ENCODE results near the gene HOXB3. TPM values are rescaled to one million over a fixed set of nuclear protein-coding genes. Genes with fewer than 3 reads are reported as not detected.
A peak's percentile ranks its signal among the peaks of the same experiment; 100 is the strongest.

The HOXB3 gene
- polyA plus RNA-seq, 1 experiment: 33.0 TPM

DNA sequence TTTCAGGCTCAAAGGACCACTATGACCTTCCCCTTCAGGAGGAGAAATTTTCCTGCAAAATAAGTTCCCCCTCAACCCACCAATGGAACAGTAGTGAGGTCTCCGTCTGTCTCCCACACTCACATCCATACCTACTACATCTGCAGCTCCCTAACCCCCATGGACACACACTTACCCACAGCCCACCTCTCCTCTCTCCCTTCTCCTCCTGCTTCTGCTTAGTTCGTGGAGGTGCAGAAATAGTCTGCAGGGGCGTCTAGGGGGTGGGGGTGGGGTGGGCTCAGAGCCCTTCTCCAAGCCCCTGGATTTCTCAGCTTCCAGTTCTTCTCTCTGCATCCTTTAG, 20.8 kb downstream of the HOXB3 start:
- peak overlapping the region; percentile 61 for H3K27ac ChIP-seq (ENCODE audit: low read depth, low read length)
- CTCF ChIA-PET: interaction anchor here (1.1 to 3.3 kb wide), 3 partner anchors 9 to 217 kb away, joined by 3 to 13 read pairs (median 3); no protein-coding TSS in a partner anchor
- no peaks in the 10 kb centered on the region for H3K9me3 ChIP-seq (ENCODE audit: control insufficient read depth, insufficient read depth, low read length)
- no peak for DNase-seq (ENCODE audit: low read depth, low spot score)
- POLR2A ChIA-PET: interaction anchor here (0.9 to 4.5 kb wide), 4 partner anchors 9 to 20 kb away, joined by 3 to 40 read pairs (median 8); partner anchors contain the start of gene HOXB4
- H3K4me3 ChIP-seq (ENCODE audit: low read depth, low read length): peak overlapping the region; percentile 90
- TF ChIP-seq, protein P1, sequence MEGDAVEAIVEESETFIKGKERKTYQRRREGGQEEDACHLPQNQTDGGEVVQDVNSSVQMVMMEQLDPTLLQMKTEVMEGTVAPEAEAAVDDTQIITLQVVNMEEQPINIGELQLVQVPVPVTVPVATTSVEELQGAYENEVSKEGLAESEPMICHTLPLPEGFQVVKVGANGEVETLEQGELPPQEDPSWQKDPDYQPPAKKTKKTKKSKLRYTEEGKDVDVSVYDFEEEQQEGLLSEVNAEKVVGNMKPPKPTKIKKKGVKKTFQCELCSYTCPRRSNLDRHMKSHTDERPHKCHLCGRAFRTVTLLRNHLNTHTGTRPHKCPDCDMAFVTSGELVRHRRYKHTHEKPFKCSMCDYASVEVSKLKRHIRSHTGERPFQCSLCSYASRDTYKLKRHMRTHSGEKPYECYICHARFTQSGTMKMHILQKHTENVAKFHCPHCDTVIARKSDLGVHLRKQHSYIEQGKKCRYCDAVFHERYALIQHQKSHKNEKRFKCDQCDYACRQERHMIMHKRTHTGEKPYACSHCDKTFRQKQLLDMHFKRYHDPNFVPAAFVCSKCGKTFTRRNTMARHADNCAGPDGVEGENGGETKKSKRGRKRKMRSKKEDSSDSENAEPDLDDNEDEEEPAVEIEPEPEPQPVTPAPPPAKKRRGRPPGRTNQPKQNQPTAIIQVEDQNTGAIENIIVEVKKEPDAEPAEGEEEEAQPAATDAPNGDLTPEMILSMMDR (IDR thresholded peaks at IDR 0.05; ENCODE audit: low read depth, low read length): no peak
- H3K27me3 ChIP-seq (ENCODE audit: control insufficient read depth, insufficient read depth, low read length): no peaks in the 10 kb centered on the region

DNA sequence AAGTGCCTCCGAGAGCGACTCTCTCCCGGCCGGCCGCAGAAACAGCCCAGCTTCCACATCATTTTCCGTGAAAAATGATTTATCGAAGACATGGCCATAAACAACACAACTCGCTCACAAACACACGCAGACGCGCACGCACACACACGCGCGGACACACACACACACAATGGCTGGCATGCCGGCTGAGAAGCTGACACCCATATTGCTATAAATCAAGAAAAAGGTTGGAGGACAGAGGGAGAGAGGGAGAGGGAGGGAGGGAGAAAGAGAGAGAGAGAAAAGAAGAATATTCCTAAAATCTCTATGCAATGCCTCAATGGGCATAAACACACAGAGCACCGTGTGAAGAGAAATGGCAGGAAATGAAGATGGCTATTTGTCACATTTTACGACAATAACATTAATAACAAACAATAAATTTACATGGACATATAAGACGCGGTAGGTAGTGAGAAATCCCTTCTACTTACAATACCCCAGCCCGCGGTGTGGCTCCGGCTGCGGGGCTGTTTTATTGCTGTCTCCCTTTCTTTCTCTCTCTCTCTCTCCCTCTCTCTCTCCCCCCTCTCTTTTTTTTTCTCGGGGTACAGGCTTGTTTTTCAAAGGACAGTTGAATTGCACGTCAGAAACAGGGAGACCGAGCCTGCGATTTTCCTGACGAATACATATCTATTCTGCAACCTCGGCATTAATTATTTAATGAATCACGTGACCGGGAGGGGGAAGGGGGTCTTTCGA, 21.4 kb downstream of the HOXB3 start:
- no peak for DNase-seq (ENCODE audit: low read depth, low spot score)
- CTCF ChIA-PET: interaction anchor here (1.3 to 3.3 kb wide), 5 partner anchors 16 to 233 kb away, joined by 3 to 13 read pairs (median 5); partner anchors contain the start of gene HOXB5
- Histone ChIP-seq H3K9me3 (ENCODE audit: control insufficient read depth, insufficient read depth, low read length) (no peaks in the 10 kb centered on the region), H3K27me3 (ENCODE audit: control insufficient read depth, insufficient read depth, low read length) (no peaks in the 10 kb centered on the region), H3K4me3 (ENCODE audit: low read depth, low read length) (peak overlapping the region; percentile 90), H3K27ac (ENCODE audit: low read depth, low read length) (peak overlapping the region; percentile 61)
- TF ChIP-seq, protein P1 (IDR thresholded peaks at IDR 0.05; ENCODE audit: low read depth, low read length): no peak
- POLR2A ChIA-PET: interaction anchor here (0.8 to 4.5 kb wide), 6 partner anchors 8 to 19 kb away, joined by 3 to 40 read pairs (median 5); partner anchors contain the start of gene HOXB4

DNA sequence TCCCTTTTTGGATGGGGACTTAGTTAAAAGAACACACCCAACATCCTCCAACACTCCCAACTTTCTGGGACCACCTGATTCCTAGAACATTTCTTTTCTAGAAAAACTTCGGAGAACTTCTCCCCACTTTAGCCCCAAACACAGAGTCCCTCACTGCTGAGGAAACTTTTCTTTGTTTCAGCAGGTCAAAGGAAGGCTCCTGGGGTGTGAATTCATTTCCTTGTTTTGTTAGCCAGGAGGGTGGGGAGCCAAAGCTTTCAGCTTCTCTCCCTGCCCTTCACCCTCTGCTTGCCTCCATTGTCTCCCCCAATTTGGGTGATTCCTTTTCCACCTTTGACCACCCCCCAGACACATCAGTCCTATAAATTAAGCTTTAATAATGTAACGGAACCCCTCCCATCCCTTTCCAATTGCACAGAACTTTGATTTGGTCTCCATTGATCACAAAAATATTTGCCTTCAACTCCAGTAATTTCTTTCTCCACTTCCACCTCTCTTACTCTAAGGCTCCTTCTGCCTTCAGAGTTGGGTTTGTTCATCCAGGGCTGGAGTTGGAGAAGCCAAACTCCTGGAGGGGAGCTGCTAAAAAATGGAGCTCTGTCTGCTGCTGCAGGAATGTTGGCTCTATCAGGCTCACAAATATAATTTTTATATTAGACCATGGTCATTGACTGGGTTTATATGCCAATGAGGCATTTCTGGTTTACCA, 22.2 kb downstream of the HOXB3 start:
- TF ChIP-seq, protein P1 (IDR thresholded peaks at IDR 0.05; ENCODE audit: low read depth, low read length): no peak
- Histone ChIP-seq H3K27me3 (ENCODE audit: control insufficient read depth, insufficient read depth, low read length) (no peaks in the 10 kb centered on the region), H3K4me3 (ENCODE audit: low read depth, low read length) (peak overlapping the region; percentile 90), H3K27ac (ENCODE audit: low read depth, low read length) (peak overlapping the region; percentile 83), H3K9me3 (ENCODE audit: control insufficient read depth, insufficient read depth, low read length) (no peaks in the 10 kb centered on the region)
- no peak for DNase-seq (ENCODE audit: low read depth, low spot score)
- CTCF ChIA-PET: interaction anchor here (0.6 to 3.3 kb wide), 6 partner anchors 16 to 232 kb away, joined by 3 to 13 read pairs (median 4); partner anchors contain the start of gene HOXB5
- POLR2A ChIA-PET: interaction anchor here (0.8 to 4.5 kb wide), 5 partner anchors 8 to 20 kb away, joined by 3 to 40 read pairs (median 6); partner anchors contain the start of gene HOXB4

DNA sequence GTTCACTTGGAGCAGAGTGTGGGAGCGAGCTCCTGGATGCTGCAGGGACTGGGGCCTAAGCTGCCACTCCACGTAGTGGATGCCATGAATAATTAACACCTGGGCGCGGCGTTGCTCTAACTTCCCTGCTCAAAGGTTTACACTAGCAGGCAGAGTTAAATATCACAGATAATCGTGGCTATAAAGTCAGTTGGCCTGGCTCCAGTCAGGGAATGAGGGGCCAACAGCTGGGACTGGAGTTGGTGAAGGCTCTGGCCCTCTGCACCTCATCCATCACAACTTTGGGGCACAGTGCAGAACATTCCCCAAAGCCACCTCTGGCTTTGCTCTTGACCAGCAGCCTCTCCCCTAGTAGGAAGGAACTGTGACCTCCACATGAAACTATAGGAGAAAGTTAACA, 22.8 kb downstream of the HOXB3 start:
- Histone ChIP-seq H3K27me3 (ENCODE audit: control insufficient read depth, insufficient read depth, low read length) (no peaks in the 10 kb centered on the region), H3K9me3 (ENCODE audit: control insufficient read depth, insufficient read depth, low read length) (no peaks in the 10 kb centered on the region), H3K4me3 (ENCODE audit: low read depth, low read length) (peak overlapping the region; percentile 90; the same call in 1 of the 2 replicates), H3K27ac (ENCODE audit: low read depth, low read length) (peak overlapping the region; percentile 83)
- CTCF ChIA-PET: interaction anchor here (0.6 to 3.3 kb wide), 6 partner anchors 16 to 231 kb away, joined by 3 to 13 read pairs (median 4); partner anchors contain the start of gene HOXB5
- POLR2A ChIA-PET: interaction anchor here (1.0 to 4.5 kb wide), 3 partner anchors 9 to 15 kb away, joined by 3 to 40 read pairs (median 3); no protein-coding TSS in a partner anchor
- DNase-seq (ENCODE audit: low read depth, low spot score): no peak
- TF ChIP-seq, protein P1 (IDR thresholded peaks at IDR 0.05; ENCODE audit: low read depth, low read length): no peak

All from AG04450 (cell line).